GM12892 (cell line): ENCODE data around the gene PARP1.

Source experiments
- POLR2A ChIP-seq: IDR thresholded peaks from 2 replicates; pipeline ENCODE4 v1.6.1; 2011; ENCODE audit warnings: low read depth, low read length, control low read depth
- POLR2AphosphoS5 ChIP-seq: IDR thresholded peaks from 2 replicates; pipeline ENCODE4 v1.6.1; 2011; ENCODE audit warnings: low read depth, low read length, control low read depth
- TAF1 ChIP-seq: IDR thresholded peaks from 2 replicates; pipeline ENCODE4 v1.6.1; 2011; ENCODE audit warnings: low read depth, mild to moderate bottlenecking, control low read depth, low read length, borderline replicate concordance

DNA sequence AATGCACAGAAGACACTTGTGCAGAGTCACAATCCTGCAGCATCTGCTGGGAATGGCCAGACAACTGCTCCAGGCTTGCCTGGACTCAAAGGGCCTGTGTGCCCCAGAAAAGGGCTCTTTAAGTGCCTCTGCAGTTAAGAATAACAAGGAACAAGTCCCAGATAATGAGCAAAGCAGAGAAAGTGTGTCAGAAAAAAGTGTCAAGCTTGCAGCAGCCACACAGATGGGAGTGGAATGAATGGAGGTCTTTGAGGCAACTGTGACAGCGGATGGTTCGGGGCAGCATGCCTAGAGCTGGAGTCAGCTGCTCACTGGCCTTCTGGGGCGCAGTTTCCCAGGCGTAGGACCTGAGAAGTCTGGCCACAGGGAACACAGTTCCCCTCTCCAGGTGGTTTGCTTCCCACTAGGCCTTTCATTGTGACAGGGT lies 5.1 kb downstream of the PARP1 start:
- TF ChIP-seq POLR2A (no peak), TAF1 (no peak), POLR2AphosphoS5 (no peak)
